Astrocyte (in vitro differentiated cells and primary cell): ENCODE data around the gene BLACAT1. TPM values are rescaled to one million over a fixed set of nuclear protein-coding genes. Genes with fewer than 3 reads are reported as not detected.

ENCODE experiments used
- DNase-seq: peaks from one replicate; pipeline ENCODE4 v3.0.0-alpha.2; 2010; ENCODE audit warnings: low read depth
- FAIRE-seq: peaks from 2 replicates; lab custom pipeline; 2011; peaks lifted over from hg19 to GRCh38; lab: Jason Lieb, UNC
- H2AFZ ChIP-seq: 2 replicates; pipeline ENCODE4 v1.6.0; 2012; ENCODE audit warnings: low read depth, low read length, inconsistent platforms
- H3K27ac ChIP-seq: 2 replicates; pipeline ENCODE4 v1.5.1; 2011; ENCODE audit warnings: low read depth, low read length, inconsistent platforms
- H3K27me3 ChIP-seq: 2 replicates; pipeline ENCODE4 v1.6.0; 2011; ENCODE audit warnings: low read length, inconsistent platforms; ENCODE audit not compliant: insufficient read depth
- H3K36me3 ChIP-seq: 2 replicates; pipeline ENCODE4 v1.5.1; 2011; ENCODE audit warnings: low read length, inconsistent platforms; ENCODE audit not compliant: insufficient read depth
- H3K4me1 ChIP-seq: 2 replicates; pipeline ENCODE4 v1.5.1; 2011; ENCODE audit warnings: low read length, inconsistent platforms; ENCODE audit not compliant: insufficient read depth
- H3K4me2 ChIP-seq: 2 replicates; pipeline ENCODE4 v1.6.0; 2012; ENCODE audit warnings: low read length, inconsistent platforms
- H3K4me3 ChIP-seq: 2 replicates; pipeline ENCODE4 v1.5.1; 2011; ENCODE audit warnings: low read depth, mild to moderate bottlenecking, low read length, inconsistent platforms; ENCODE audit not compliant: insufficient read depth
- H3K79me2 ChIP-seq: 2 replicates; pipeline ENCODE4 v1.6.0; 2012; ENCODE audit warnings: mild to moderate bottlenecking, low read length, inconsistent platforms; ENCODE audit not compliant: insufficient read depth
- H3K9ac ChIP-seq: 2 replicates; pipeline ENCODE4 v1.6.0; 2012; ENCODE audit warnings: mild to moderate bottlenecking, low read length, inconsistent platforms
- H3K9me3 ChIP-seq: 2 replicates; pipeline ENCODE4 v1.5.1; 2012; ENCODE audit warnings: low read depth, mild to moderate bottlenecking, low read length, inconsistent platforms; ENCODE audit not compliant: insufficient read depth
- H4K20me1 ChIP-seq: 2 replicates; pipeline ENCODE4 v1.6.0; 2012; ENCODE audit warnings: low read length, inconsistent platforms; ENCODE audit not compliant: insufficient read depth
- H3K27ac Mint-ChIP-seq: one replicate; pipeline ENCODE4 v1.8.0; 2021; ENCODE audit warnings: mild to moderate bottlenecking, mixed read lengths; ENCODE audit not compliant: unreplicated experiment
- H3K27me3 Mint-ChIP-seq: one replicate; pipeline ENCODE4 v1.8.0; 2021; ENCODE audit warnings: low read depth, mixed read lengths; ENCODE audit not compliant: unreplicated experiment
- H3K36me3 Mint-ChIP-seq: one replicate; pipeline ENCODE4 v1.8.0; 2021; ENCODE audit warnings: low read depth, mixed read lengths; ENCODE audit not compliant: unreplicated experiment
- H3K4me1 Mint-ChIP-seq: one replicate; pipeline ENCODE4 v1.8.0; 2021; ENCODE audit warnings: low read depth, mixed read lengths; ENCODE audit not compliant: unreplicated experiment
- H3K4me3 Mint-ChIP-seq: one replicate; pipeline ENCODE4 v1.8.0; 2021; ENCODE audit warnings: mild to moderate bottlenecking, moderate library complexity, mixed read lengths; ENCODE audit not compliant: unreplicated experiment
- H3K9me3 Mint-ChIP-seq: one replicate; pipeline ENCODE4 v1.8.0; 2021; ENCODE audit warnings: mild to moderate bottlenecking, mixed read lengths; ENCODE audit not compliant: unreplicated experiment
- EZH2 ChIP-seq: IDR thresholded peaks from 2 replicates; pipeline ENCODE4 v1.6.1; 2012; ENCODE audit warnings: mild to moderate bottlenecking, low read length, inconsistent platforms; ENCODE audit not compliant: insufficient read depth
- total RNA-seq: library from RNA; stranded (reverse); gene quantifications from 2 replicates; pipeline ENCODE4 v1.2.1, GENCODE V29; 2021
- TF ChIP-seq, protein P1 (sequence below): IDR thresholded peaks from 2 replicates; pipeline ENCODE4 v1.5.1; 2011; ENCODE audit warnings: low read depth, mild to moderate bottlenecking, inconsistent platforms, low read length, moderate library complexity; ENCODE audit not compliant: insufficient read depth

The BLACAT1 gene
- total RNA-seq, 1 donor from 2014 or later: 2.2 TPM

GRCh38 chr1:205451202-205451601 is 4.6 kb downstream of the BLACAT1 start:
- Mint-ChIP-seq H3K4me3 (peak overlapping the region; percentile 17), H3K36me3 (peaks cover 1% of the 10 kb centered on the region)

DNA sequence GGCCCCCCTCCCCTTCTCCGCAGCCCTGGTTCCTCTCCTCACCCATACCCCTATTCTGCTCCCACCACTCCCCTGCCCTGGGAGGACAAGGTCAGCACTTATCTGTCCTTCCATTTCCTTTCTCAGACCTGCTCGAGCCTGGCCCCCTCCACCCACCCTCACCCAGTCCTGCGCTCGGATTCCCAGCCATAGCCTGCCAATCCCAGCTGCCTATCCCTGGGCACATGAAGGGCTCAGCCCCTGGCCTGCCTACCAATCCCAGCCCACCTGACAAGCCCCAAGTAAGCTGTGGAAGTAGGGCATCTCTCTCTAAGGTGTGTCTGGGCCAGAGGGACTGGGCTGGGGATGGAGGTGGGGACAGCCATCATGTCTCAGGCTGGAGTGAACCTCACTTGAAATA is 5.4 kb downstream of the BLACAT1 start:
- no peak for FAIRE-seq
- H3K4me1 ChIP-seq: peaks cover 29% of the 10 kb centered on the region
- peak overlapping the region; percentile 41 for H3K4me2 ChIP-seq
- H2AFZ ChIP-seq: no peak overlapping the region
- Mint-ChIP-seq H3K27ac (peak overlapping the region; percentile 75), H3K9me3 (no peaks in the 10 kb centered on the region), H3K4me3 (no peak overlapping the region), H3K27me3 (peaks cover 28% of the 10 kb centered on the region), H3K4me1 (peaks cover 42% of the 10 kb centered on the region), H3K36me3 (peaks cover 1% of the 10 kb centered on the region)
- no peak overlapping the region for H3K9ac ChIP-seq
- TF ChIP-seq EZH2: no peak
- TF ChIP-seq, protein P1, sequence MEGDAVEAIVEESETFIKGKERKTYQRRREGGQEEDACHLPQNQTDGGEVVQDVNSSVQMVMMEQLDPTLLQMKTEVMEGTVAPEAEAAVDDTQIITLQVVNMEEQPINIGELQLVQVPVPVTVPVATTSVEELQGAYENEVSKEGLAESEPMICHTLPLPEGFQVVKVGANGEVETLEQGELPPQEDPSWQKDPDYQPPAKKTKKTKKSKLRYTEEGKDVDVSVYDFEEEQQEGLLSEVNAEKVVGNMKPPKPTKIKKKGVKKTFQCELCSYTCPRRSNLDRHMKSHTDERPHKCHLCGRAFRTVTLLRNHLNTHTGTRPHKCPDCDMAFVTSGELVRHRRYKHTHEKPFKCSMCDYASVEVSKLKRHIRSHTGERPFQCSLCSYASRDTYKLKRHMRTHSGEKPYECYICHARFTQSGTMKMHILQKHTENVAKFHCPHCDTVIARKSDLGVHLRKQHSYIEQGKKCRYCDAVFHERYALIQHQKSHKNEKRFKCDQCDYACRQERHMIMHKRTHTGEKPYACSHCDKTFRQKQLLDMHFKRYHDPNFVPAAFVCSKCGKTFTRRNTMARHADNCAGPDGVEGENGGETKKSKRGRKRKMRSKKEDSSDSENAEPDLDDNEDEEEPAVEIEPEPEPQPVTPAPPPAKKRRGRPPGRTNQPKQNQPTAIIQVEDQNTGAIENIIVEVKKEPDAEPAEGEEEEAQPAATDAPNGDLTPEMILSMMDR: no peak
- H3K9me3 ChIP-seq: no peaks in the 10 kb centered on the region
- peaks cover 35% of the 10 kb centered on the region for H3K27me3 ChIP-seq
- H3K4me3 ChIP-seq: no peak overlapping the region
- peaks cover 19% of the 10 kb centered on the region for H3K79me2 ChIP-seq
- H3K36me3 ChIP-seq: no peaks in the 10 kb centered on the region
- no peaks in the 10 kb centered on the region for H4K20me1 ChIP-seq
- no peak for DNase-seq
- H3K27ac ChIP-seq: no peak overlapping the region

More at GRCh38 chr1:205451202-205451601, 4.6 kb downstream of the BLACAT1 start:
- H3K4me2 ChIP-seq: no peak overlapping the region
- Mint-ChIP-seq H3K27me3 (peaks cover 34% of the 10 kb centered on the region), H3K27ac (peak overlapping the region; percentile 75), H3K9me3 (no peaks in the 10 kb centered on the region), H3K4me1 (peaks cover 37% of the 10 kb centered on the region)
- no peak for DNase-seq
- H3K36me3 ChIP-seq: no peaks in the 10 kb centered on the region
- TF ChIP-seq, protein P1: no peak
- no peak for TF ChIP-seq EZH2
- H3K27ac ChIP-seq: no peak overlapping the region
- H2AFZ ChIP-seq: no peak overlapping the region
- H4K20me1 ChIP-seq: peaks cover 4% of the 10 kb centered on the region
- peaks cover 19% of the 10 kb centered on the region for H3K79me2 ChIP-seq
- no peaks in the 10 kb centered on the region for H3K9me3 ChIP-seq
- H3K9ac ChIP-seq: no peak overlapping the region
- FAIRE-seq: no peak
- peaks cover 27% of the 10 kb centered on the region for H3K4me1 ChIP-seq
- no peak overlapping the region for H3K4me3 ChIP-seq
- H3K27me3 ChIP-seq: peaks cover 42% of the 10 kb centered on the region

DNA sequence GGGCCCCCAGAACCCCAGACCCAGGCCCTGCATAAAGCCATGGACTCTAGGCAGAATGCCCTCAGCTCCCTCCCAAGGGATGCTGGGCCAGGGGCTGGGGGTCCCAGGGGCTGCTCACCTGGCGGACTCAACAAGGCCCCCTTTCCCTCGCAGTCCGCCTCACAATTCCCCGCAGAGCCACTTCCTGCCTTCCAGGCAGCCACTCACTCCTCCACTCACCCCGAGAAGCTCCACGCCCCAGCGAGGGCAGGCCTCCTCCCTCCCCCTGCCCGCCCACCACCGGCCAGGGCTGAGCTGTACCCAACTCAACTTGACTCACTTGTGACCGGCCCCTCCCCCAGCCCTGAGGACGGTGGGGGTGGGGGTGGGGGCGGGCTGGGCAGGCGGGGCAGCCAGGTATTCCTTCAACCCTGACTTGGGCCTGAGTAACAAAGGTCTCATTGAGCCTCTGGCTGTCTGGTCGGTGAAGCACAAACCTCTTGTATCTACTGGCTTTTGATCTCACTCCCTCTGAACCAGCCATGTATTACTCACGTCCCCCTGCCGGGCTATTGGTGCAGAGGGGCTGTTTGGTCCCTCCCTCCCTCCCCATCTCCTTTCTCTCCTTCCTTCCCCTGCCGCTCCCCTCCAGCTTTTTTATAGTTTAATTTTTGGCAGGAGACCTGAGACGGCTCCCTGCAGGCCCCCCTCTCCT is 5.9 kb downstream of the BLACAT1 start:
- H2AFZ ChIP-seq: peak overlapping the region; percentile 49
- H3K4me2 ChIP-seq: peak overlapping the region; percentile 84
- peaks cover 46% of the 10 kb centered on the region for H3K4me1 Mint-ChIP-seq
- H3K9me3 ChIP-seq: no peaks in the 10 kb centered on the region
- DNase-seq: peak; percentile 58
- no peak for FAIRE-seq
- H3K27me3 ChIP-seq: peaks cover 29% of the 10 kb centered on the region
- H3K4me1 ChIP-seq: peaks cover 34% of the 10 kb centered on the region
- peaks cover 1% of the 10 kb centered on the region for H3K36me3 Mint-ChIP-seq
- H3K9me3 Mint-ChIP-seq: no peaks in the 10 kb centered on the region
- H4K20me1 ChIP-seq: no peaks in the 10 kb centered on the region
- H3K4me3 ChIP-seq: peak overlapping the region; percentile 58
- peak overlapping the region; percentile 93 for H3K4me3 Mint-ChIP-seq
- peak overlapping the region; percentile 13 for H3K27ac ChIP-seq
- peak overlapping the region; percentile 71 for H3K9ac ChIP-seq
- peak overlapping the region; percentile 89 for H3K27ac Mint-ChIP-seq
- peaks cover 19% of the 10 kb centered on the region for H3K79me2 ChIP-seq
- no peaks in the 10 kb centered on the region for H3K36me3 ChIP-seq
- TF ChIP-seq EZH2: no peak
- TF ChIP-seq, protein P1: no peak
- peaks cover 25% of the 10 kb centered on the region for H3K27me3 Mint-ChIP-seq
